PC-9 (cell line): ENCODE results near the gene CCDC78. TPM values are rescaled to one million over a fixed set of nuclear protein-coding genes. Genes with fewer than 3 reads are reported as not detected.

ENCODE experiments used
- BruUV-seq: library from RNA; stranded (reverse); fragments of 400-500 nt; replicated peaks from 2 replicates; lab custom pipeline; 2021; lab: Mats Ljungman, UMichigan
- CTCF ChIA-PET: fragments of 300-600 bp; sonication (Branson Sonifier 250); formaldehyde crosslinking; loops from one replicate; lab custom pipeline; 2022; ENCODE audit warnings: antibody characterized with exemption; lab: Charles Lee
- POLR2A ChIA-PET: fragments of 300-600 bp; sonication (Branson Sonifier 250); formaldehyde crosslinking; loops from one replicate; lab custom pipeline; 2022; ENCODE audit warnings: antibody characterized with exemption; ENCODE audit not compliant: unreplicated experiment; lab: Charles Lee
- DNase-seq, 2 experiments: peaks; one replicate each; pipeline versions ENCODE4 v3.0.0 to v3.0.0-alpha.2; 2015 to 2022; ENCODE audit warnings: mixed read lengths in 1 of 2
- H2AFZ ChIP-seq: fragments of 200-600 bp; sonication (generic); 2 replicates; pipeline ENCODE4 v1.8.1; 2017; ENCODE audit warnings: antibody characterized with exemption
- H3F3A ChIP-seq: fragments of 200-600 bp; sonication (generic); 2 replicates; pipeline ENCODE4 v1.8.1; 2017; ENCODE audit warnings: antibody characterized with exemption, mild to moderate bottlenecking, low read depth; ENCODE audit not compliant: insufficient read depth
- H3K27ac ChIP-seq: fragments of 200-600 bp; sonication (generic); 2 replicates; pipeline ENCODE4 v1.6.1; 2016; ENCODE audit warnings: mixed run types
- H3K27me3 ChIP-seq: fragments of 200-600 bp; sonication (generic); 2 replicates; pipeline ENCODE4 v1.6.1; 2016; ENCODE audit warnings: low read depth, mixed run types; ENCODE audit not compliant: insufficient read depth
- H3K36me3 ChIP-seq: fragments of 200-600 bp; sonication (generic); 2 replicates; pipeline ENCODE4 v1.6.1; 2016; ENCODE audit warnings: low read depth, mixed run types
- H3K4me1 ChIP-seq: fragments of 200-600 bp; sonication (generic); replicated peaks from 2 replicates; pipeline ENCODE4 v1.6.1; 2016; ENCODE audit warnings: mixed run types; ENCODE audit not compliant: insufficient read depth
- H3K4me2 ChIP-seq: fragments of 200-600 bp; sonication (generic); 2 replicates; pipeline ENCODE4 v1.6.1; 2017; ENCODE audit warnings: mixed run types
- H3K4me3 ChIP-seq: fragments of 200-600 bp; sonication (generic); 2 replicates; pipeline ENCODE4 v1.6.1; 2016; ENCODE audit warnings: mixed run types
- H3K79me2 ChIP-seq: fragments of 200-600 bp; sonication (generic); 2 replicates; pipeline ENCODE4 v1.6.1; 2017; ENCODE audit warnings: low read depth, mixed run types
- H3K9me2 ChIP-seq: fragments of 200-600 bp; sonication (generic); 2 replicates; pipeline ENCODE4 v1.8.1; 2017; ENCODE audit warnings: mild to moderate bottlenecking; ENCODE audit not compliant: insufficient read depth
- H3K9me3 ChIP-seq: fragments of 200-600 bp; sonication (generic); 2 replicates; pipeline ENCODE4 v1.8.1; 2016; ENCODE audit warnings: low read depth; ENCODE audit not compliant: insufficient read depth
- H4K20me1 ChIP-seq: fragments of 200-600 bp; sonication (generic); 2 replicates; pipeline ENCODE4 v1.8.1; 2017; ENCODE audit not compliant: insufficient read depth
- CTCF ChIP-seq: fragments of 200-600 bp; sonication (generic); conservative IDR thresholded peaks from 2 replicates; pipeline ENCODE4 v1.6.1; 2017; ENCODE audit warnings: mixed run types, antibody characterized with exemption, mild to moderate bottlenecking, moderate library complexity
- EZH2 ChIP-seq: fragments of 200-600 bp; sonication (generic); IDR thresholded peaks from 2 replicates; pipeline ENCODE4 v1.8.0; 2017; ENCODE audit warnings: antibody characterized with exemption, low read depth
- intact Hi-C: fragments of 100-400 bp; cut with micrococcal nuclease; formaldehyde crosslinking; loops from one replicate; pipeline ENCODE4 v1.10.0; 2022; ENCODE audit not compliant: unreplicated experiment
- total RNA-seq: library from RNA; stranded (reverse); gene quantifications from 2 replicates; pipeline ENCODE4 v1.2.3, GENCODE V29; 2021

CCDC78 gene
- total RNA-seq, 1 experiment from 2014 or later: 4.2 TPM

GRCh38 chr16:763369-764183 lies 37.3 kb upstream of the CCDC78 start:
- Histone ChIP-seq H3K4me1 (peaks cover 16% of the 10 kb centered on the region), H2AFZ (no peak overlapping the region), H4K20me1 (no peaks in the 10 kb centered on the region), H3K36me3 (no peaks in the 10 kb centered on the region), H3K79me2 (no peaks in the 10 kb centered on the region), H3K27me3 (no peaks in the 10 kb centered on the region), H3K4me2 (no peak overlapping the region), H3K9me2 (no peaks in the 10 kb centered on the region), H3K27ac (no peak overlapping the region), H3F3A (peaks cover 4% of the 10 kb centered on the region; the same call in 1 of the 2 replicates), H3K4me3 (no peak overlapping the region), H3K9me3 (no peaks in the 10 kb centered on the region)
- intact Hi-C loops: no loop called here
- ChIA-PET POLR2A (no interaction called here), CTCF (interaction anchor here (1.2 kb wide), 1 partner anchor 22 kb away, joined by 3 read pairs; the partner anchor contains the start of gene CIAO3)
- TF ChIP-seq CTCF: no peak
- TF ChIP-seq EZH2: no peak
- no peak for DNase-seq
- BruUV-seq: no TSS peak

- no peak for DNase-seq
- Histone ChIP-seq H3K27ac (no peak overlapping the region), H3K27me3 (no peaks in the 10 kb centered on the region), H3F3A (peaks cover 4% of the 10 kb centered on the region; the same call in 1 of the 2 replicates), H4K20me1 (no peaks in the 10 kb centered on the region), H3K4me1 (peaks cover 16% of the 10 kb centered on the region), H3K9me3 (no peaks in the 10 kb centered on the region), H2AFZ (no peak overlapping the region), H3K4me2 (no peak overlapping the region), H3K36me3 (no peaks in the 10 kb centered on the region), H3K79me2 (no peaks in the 10 kb centered on the region), H3K9me2 (no peaks in the 10 kb centered on the region), H3K4me3 (no peak overlapping the region)
- no TSS peak for BruUV-seq
- POLR2A ChIA-PET: interaction anchor here (0.6 kb wide), 1 partner anchor 36 kb away, joined by 3 read pairs; the partner anchor contains the start of gene HAGHL
- TF ChIP-seq EZH2 (no peak), CTCF (no peak)
- intact Hi-C loops: no loop called here
- CTCF ChIA-PET: interaction anchor here (1.2 kb wide), 1 partner anchor 22 kb away, joined by 3 read pairs; the partner anchor contains the start of gene CIAO3
Measured at GRCh38 chr16:762595-763268, 36.5 kb upstream of the CCDC78 start.
